Left forelimb (tissue), 1 donor: Measurements from ENCODE around the gene KRTAP10-9.

Experiments used
- DNase-seq: peaks from one replicate; pipeline ENCODE4 v3.0.0-alpha.2; 2018; ENCODE audit warnings: low spot score

The KRTAP10-9 gene

DNA sequence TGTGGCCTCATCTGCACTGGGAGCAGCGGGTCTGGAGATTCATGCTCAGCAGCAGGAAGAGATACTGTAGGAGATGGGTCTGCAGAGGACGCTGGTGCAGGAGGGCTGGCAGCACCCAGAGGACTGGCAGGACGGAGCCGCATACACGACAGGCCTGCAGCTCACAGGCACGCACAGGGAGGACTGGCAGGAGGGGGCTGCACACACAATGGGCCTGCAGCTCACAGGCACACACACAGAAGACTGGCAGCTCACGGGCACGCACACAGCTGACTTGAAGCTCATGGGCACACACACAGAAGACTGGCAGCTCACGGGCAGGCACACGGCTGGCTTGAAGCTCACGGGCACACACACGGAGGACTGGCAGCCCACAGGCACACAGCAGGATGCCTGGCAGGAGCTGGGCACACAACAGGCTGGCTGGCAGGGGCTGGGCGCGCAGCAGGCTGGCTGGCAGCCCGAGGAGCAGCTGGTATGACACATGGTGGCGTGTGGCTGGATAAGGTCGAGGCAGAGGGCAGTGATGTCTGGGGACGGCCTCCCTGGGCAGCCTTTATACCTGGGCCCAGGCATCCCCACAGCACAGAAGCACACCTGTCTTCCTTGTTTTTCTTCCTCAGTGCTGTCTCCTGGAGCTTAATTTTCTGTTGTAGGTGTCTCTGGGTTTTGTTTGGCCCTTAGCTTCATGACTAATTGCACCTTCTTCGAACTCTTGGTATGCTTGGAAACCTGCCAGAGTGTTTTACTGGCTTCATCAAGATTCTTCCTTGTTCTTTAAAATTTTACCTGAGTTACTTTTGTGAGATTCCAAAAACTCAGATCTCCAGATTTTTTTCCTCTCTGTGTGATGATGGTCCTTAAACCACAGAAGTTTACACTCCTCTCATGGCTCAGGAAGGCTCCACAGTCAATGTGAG, 39.8 kb downstream of the KRTAP10-9 start, which contains the start of gene KRTAP12-2:
Gene KRTAP12-2, minus strand, starts transcription at position 527 of the 920 bp plus-strand sequence. Its CDS starts 41 bp downstream, at position 486.
- DNase-seq = no peak

- DNase-seq = no peak
Observed at GRCh38 chr21:44667612-44668011, 40.7 kb downstream of the KRTAP10-9 start.

DNA sequence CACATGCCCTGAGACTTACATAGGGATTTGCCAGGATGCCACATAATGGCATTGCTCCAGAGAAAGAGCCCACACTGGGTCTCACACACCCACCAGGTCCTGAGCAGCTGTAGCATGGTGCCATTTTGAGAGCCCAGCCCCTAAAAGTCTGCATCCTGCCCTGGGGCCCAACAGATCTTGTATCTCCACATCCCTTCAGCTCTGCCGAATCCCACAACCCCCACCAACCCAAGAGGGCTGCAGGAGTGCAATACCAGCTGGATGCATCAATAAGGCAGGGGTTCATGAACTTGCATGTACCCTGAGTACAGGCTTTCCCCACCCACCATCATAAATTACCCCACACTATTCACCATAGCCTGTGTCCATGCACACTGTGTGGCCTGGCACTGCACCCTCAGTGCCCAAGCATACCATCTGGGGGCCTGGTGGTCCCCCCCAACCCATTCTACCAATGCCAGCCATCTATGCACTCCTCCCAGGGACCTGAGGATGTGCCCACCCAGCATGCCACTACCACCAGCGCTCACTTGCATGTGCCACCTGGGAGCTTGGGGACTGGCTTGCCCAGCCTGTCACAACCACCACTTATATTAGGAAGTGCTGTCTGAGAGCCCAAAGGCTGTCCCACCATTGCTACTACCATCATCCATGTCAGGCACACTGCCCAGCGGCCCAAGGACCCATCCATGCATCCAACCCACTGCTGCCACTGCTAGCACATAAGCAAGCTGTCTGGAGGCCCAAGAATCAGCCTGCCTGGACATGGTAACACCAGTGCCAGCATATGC, 43.9 kb downstream of the KRTAP10-9 start:
- DNase-seq = no peak

DNA sequence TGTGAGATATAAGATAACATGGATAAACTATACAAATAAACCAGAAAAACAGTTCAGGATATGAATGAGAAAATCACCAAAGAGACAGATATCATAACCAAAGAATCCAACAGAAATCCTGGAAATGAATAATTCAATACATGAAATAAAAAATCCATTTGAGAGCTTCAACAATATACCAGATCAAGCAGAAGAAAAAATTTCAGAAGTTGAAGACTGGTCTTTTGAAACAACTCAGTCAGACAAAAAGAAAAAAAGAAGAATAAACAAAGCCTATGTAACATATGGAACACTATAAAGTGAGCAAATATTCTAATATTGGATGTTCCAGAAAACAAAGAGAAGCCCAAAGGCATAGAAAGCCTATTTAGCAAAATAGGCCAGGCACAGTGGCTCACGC, 45.0 kb downstream of the KRTAP10-9 start:
- DNase-seq = no peak

- DNase-seq = no peak
Observed at GRCh38 chr21:44677881-44678280, 51.0 kb downstream of the KRTAP10-9 start.
